TTC549 (cell line): ENCODE results near the gene ALDH16A1.
A peak's percentile ranks its signal among the peaks of the same experiment; 100 is the strongest.

Experiments
- FAIRE-seq: peaks from 2 replicates; lab custom pipeline; 2012; peaks lifted over from hg19 to GRCh38; lab: Jason Lieb, UNC

ALDH16A1 gene

DNA sequence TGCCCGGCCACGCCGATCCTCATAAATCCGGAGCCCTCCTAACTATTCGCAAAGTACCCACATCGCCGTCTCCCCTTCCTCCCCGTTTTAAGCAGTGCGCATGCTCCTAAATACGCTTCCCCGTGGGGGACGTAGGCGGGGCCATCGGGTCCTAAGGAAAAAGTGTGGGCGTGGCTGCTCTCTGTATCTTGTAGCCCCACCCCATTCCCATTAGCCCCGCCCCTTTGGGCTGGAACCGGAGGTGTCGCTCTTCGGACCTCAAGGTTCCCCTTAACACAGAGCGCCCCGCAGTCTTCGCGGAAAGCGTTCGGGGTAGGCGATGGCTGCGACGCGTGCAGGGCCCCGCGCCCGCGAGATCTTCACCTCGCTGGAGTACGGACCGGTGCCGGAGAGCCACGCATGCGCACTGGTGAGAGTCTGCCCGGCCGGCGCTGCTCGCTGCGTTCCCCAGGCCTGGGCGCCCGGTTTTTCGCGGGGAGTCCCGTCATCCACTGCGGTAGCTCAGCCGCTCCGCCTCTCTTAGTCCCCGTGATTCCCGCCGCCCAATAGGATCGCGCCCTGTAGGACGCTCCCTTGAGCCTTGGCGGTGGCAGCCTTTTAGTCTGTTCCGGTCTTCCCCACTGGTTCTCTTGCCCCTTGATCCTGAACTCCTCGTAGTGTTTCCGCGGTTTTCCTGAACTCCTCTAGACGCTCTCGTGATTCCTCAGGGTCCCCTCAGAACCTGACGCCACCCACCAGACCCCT lies at the start of gene ALDH16A1:
TSS of gene ALDH16A1 (plus strand) at position 213 of the 744 bp plus-strand sequence. CDS start at position 320, 107 bp downstream.
- peak; percentile 50 for FAIRE-seq

DNA sequence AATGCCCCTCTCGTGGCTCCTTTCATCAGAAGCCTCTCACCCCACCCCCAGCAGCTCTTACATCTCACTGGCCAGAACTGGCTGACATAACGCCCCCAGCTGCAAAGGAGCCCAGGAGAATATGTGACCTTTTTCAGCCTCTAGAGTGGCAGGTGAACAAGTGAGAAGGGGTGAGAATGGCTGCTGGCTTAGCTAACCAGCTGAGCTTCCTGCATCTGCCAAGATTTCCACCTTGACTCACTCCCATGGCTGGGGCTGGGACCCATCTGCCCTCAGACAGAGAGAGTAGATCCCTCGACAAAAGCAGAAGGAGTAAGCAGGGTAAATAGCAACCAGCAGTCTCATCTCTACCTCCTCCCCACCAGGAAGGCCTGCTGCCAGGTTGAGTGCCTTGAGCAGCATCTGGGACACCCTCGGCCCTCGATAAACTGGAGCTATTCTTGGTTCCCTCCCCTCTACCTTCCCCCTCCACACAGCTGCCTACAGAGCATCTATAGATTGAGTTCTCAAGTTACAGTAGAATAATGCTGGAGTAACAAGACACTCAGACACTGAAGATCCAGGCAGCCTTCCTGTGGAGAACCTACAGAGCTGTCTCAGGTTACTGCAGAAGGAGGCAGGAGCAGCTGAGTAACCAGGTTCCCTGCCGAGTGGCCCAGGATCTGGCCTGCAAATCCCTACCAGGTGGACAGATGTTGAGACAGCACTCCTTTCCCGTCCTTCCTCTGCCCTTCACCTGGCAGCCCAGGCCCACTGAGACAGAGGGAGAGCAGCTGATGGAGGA lies 49.4 kb upstream of the ALDH16A1 start:
- no peak for FAIRE-seq

DNA sequence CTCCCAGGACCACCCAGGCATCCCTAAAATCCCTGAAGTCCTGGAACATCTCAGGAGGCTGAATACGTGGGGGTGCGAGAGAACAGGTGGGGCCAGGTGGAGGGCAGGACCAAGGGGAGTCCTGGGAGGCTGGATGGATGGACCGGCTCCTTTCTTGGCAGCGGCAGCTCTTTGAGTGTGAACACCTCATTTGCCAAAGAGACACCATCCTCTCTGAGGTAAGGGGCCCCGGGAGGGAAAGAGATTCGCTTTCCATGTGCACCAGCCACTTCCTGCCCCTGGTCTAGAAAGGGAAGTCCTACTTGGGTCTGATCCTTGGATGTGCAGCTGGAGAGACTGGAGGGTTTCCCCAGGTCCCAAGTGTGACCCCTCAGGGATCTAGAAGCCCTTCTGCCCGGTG lies 45.9 kb upstream of the ALDH16A1 start:
- no peak for FAIRE-seq

DNA sequence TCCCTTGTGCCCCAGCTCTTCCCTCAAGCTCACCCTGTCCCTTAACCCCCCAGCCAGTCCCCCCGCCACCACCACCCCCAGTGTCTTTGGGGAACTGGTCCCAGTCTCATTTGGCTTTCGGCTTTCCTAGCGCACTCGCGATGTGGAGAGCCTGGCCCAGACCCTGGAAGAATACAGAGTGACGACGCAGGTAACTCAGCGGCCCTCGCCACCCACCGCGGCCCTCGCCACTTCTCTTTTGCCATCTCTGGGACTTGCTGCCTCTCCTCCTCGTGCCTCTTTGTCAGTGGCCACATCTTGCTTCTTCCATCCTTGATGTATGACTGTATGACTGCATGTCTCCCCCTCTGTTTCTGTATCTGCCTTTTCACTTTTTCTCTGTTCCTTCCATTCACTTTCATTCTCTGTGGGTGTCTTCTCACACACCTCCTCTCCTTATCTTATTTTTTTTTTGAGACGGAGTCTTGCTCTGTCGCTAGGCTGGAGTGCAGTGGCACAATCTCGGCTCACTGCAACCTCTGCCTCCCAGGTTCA lies 45.5 kb upstream of the ALDH16A1 start:
- no peak for FAIRE-seq

DNA sequence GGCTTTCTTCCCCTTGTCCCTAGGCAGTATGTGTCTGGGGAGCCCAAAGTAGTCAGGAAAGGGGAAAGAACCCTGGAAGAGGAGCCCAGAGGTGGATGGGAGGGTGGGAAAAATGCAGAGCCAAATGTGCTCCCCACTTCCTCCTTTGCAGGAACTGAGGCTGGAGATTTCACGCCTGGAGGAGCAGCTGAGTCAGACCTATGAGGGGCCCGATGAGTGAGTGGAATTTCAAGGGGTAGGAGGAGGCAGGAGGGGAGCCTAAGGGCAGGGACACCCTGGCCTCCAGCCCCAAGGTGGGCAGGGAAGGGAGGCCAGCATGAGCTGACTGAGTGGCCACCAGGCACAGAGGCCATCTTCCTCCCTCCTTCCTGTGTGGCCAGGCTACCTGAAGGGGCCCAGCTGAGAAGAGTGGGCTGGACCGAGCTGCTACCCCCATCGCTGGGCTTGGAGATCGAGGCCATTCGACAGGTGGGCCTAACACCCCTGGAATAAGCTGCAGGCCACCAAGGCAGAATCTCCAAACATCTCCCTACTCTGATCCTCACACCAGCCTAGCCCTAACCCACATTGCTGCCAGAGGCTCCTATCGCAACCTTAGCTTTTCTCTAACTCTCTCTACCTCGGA lies 44.1 kb upstream of the ALDH16A1 start:
- no peak for FAIRE-seq

DNA sequence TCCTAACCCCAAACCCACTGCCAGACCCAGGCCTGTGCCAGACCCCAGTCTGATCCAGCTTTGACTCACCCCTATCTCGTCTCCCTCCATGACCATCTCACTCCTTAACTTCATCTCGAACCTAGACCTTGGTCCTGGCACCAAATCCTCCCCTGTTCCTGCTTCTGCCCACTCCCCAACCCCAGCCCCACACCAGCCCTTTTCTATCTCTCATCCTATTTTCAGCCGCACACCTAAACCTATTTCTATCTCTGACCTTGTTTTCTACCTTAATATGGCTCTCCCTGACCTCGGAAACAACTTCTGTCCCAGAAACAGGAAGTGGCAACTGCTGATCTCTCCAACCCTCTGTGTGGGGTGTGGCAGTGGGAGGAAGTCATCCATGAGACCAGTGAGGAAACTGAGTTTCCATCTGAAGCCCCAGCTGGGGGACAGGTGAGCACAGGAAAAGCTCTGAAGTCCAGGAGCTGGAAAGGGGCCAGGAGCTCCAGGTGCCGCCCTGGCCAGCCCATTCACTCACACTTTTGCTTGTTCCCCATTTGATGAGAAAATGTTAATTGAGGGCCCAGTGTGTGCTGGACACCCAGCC lies 43.5 kb upstream of the ALDH16A1 start:
- no peak for FAIRE-seq

DNA sequence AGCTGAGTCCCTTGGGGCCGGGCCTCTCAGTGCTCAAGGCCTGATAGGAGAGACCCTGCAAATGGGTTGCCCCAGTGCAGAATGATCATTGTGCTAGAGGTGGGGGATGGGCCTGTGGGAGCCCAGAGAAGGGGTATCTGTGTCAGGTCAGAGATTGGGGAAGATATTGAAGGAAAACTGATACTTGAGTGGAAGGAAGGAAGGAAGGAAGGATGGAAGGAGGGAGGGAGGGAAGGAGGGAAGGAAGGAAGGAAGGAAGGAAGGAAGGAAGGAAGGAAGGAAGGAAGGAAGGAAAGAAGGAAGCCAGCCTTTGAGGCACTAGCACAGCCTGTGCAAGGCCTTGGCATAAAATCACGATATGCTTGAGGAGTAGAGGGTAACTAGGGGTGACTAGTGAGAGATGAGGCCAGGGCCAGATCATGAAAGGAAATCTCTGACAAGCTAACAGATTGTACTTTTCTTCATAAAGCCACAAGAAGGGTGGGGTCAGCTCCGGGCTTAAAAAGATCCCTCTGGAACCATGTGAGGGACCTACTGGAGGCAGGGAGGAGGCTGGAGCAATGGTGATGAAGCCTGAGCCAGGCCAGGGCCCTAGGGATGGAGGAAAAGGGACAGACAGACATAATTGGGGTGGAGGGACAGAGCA lies 41.2 kb upstream of the ALDH16A1 start:
- no peak for FAIRE-seq

DNA sequence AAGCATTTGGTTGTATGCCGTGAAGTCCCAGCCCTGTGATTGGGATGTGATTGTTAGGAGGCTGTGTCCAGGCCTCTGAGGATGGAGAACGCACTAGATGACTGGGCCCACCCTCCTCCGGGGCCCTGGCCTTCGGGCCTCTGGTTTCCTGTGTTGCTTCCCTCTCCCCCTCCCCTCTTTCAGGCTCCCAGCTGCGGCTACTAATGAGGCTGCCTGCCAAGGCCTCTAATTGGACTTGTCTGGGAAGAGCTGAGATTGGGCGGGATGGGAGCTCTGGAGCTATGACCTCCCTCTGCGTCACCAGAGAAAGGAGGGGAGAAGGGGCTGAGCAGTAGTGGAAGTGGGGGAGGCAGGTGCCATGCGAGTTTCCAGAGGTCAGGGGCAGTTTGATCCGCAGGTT lies 39.7 kb upstream of the ALDH16A1 start:
- FAIRE-seq = no peak

DNA sequence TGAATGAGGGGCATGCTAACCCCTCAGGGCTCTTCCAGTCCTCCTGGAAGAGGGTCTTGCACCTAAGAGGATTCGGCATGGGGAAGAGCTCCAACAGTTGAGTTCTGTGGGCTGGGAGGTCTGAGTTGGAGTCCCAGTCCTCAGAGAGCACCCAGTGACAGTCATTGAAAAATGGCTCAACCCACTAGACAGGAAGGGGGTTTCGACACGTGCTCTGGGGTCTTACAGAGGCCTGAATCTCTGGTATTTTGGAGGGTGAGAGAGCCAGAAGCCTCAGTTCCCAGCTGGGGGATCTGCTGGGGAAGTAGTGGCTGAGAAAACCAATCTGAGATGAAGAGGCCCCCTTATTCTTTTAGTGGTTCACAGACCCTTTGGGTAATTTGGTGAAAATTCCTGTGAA lies 38.8 kb upstream of the ALDH16A1 start:
- no peak for FAIRE-seq

DNA sequence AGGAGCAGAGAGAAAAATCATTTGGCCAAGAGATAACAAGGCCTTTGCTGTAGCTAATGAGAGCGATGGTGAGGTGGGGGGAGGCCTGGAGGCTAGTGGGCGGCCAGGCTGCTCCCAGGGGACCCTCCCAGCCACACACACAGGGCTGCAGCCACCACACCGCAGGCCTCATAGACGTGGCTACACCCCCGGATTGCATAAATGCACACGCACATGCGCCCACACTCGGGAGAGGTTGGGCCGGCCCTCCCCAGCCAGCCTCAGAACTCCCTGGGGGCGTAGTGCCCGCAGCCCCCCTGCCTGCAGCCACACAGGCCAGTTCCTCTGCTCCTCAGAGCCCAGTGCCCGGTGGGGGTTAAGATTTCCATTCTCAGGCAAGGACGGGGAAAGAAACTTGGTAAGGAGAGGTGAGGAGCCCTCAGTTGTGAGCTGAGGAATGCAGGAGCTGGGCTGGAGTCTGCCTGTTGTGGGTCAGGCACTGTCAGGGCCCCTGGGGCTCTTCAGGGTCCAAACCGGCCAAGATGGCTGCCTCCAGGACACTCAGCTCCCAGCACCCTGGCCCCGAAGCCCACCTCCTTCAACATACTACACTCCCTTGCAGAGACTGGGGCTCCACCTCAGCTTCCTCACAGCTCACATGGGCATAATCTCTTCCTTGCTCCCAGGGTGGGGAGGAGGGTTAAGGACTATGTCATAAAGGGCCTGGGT lies 37.8 kb upstream of the ALDH16A1 start:
- no peak for FAIRE-seq

DNA sequence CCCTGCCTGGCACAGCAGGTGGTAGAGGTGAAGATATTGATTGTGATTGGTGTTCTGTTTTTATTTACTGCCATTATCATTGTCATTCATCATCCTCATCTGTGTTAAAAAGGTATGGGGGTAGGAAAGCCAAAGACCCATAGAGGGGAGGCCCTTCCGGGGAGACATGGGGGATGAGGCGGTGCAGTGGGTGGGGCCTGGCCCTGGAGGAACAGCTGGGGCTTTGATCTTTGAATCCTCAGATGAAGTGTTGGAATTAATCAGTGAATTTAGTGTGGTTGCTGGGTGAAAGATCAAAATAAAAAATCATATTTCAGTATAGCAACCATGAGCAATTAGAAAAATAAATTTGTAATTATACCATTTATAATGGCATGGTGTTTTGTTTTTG lies 37.2 kb upstream of the ALDH16A1 start:
- FAIRE-seq = no peak

DNA sequence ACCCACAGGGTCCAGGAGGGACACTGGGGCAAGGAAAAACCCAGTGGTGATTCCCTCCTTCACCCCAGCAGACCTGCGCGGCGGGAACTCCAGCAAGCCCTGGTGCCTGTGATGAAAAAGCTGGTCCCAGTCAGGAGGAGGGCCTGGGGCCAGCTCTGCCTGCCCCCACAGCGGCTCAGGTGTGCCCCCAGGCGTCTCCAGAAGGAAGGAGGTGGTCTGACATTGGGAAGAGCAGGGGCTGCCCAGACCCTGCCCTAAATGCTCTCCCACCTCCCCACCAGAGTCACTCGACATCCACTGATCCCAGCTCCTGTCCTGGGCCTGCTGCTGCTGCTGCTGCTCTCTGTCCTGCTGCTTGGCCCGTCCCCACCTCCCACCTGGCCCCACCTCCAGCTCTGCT lies 35.9 kb upstream of the ALDH16A1 start:
- FAIRE-seq = no peak

DNA sequence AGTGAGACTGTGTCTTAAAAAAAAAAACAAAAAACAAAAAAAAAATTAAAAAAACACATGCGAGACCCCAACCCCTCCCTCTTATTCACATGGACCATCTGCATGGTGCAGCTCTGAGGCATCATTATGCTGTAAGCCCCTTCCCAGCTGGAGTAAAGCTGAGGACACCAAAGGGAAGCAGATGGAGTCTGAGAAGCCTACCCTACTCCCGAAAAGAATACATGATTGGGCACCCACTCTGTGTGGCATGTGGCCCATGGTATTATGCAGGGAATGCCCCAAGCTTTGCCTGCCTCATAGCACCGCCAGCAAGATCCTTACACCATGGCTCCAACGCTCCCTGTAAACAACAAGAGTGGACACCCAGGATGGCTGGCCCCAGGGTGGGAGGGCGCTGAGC lies 34.5 kb upstream of the ALDH16A1 start:
- FAIRE-seq = no peak

DNA sequence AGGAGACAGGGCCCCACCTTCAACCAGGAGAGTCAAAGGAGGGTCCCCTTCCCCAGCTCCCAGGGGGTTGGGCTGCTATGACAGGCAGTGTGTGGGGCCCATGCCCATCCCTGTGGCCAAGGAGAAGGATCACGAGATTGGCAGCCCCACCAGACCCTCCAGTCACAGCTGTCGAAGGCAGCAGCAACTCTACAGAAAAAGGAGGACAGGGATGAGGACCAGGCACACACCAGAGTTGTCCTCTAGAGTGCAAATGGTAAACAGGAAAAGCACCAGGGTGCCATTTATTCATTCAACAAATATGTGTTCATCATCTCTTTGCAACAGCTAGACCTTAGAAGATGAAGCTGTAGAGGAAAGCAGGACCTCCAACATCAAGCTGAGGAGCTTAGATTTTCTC lies 33.9 kb upstream of the ALDH16A1 start:
- FAIRE-seq = no peak

DNA sequence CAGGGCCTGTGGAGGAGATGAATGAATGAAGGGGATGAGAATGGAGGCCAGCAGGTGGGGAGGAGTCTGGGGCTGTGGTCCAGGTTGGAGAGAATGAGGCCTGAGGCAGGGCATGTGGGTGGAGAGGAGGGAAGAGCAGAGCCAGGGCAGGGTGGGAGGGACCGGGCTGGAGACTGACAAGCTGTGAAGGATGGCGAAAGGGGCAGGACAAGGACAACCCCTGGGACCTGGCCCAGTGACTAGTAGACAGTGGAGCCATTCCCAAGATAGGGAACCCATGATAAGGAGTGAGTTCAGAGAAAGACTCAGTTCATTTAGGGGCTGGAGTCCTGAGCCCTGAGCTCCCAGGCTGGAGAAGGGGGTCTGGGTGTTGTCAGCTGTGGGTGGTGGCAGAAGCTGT lies 32.8 kb upstream of the ALDH16A1 start:
- no peak for FAIRE-seq

DNA sequence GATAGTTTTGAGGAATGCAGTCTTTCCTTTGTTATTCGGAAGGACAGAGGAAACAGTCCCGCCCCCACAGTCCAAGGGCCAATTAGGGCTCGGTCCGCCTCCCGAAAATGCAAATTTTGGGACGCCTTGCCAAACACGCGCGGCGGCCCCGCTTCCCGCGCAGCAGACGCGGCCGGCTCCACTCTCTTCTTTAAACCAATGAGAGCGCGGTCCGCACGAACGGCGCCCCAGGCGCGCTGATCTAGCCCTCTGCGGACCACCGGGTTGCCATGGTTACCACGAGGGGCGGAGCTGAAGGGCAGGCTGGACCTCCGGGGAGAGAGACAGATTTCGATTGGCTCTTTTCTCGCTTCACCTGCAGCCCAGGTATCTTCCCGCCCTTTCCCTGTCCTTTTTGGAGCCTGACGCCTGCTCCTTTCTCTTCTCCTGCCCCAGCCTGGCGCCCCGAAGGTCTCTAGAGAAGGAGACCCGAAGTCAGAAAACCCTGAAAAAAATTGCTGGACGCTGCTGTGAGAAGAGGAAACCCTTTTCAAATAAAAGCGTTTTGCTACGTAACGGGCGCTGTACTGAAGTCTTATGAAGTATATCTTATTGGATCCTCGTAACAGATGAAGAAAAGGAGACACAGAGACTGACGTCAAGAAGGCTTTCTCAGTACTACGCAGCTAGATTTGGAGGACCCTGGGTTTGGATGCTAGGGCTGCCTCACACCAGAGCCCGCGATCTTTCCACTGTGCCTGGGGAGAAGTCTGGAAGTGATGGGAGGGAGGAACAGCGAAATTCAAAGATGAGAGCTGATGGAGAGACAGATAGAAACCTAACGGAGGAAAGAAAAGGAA lies 31.8 kb upstream of the ALDH16A1 start:
- FAIRE-seq = peak; percentile 81

DNA sequence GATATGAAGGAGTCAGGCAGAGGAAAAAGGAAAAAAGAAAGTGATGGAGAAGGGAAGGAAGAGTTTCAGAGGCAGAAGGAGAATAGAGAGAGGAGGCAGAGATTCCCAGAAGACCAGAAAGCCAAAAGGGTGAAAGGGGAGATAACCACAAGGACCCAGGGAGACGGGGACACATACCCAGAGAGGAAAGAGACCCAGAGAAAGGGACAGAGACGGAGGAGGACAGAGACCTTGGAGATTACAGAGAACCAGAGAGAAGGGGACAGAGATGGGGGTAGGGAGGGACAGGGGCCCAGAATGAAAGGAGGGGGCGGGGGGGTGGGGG lies 31.2 kb upstream of the ALDH16A1 start:
- no peak for FAIRE-seq

DNA sequence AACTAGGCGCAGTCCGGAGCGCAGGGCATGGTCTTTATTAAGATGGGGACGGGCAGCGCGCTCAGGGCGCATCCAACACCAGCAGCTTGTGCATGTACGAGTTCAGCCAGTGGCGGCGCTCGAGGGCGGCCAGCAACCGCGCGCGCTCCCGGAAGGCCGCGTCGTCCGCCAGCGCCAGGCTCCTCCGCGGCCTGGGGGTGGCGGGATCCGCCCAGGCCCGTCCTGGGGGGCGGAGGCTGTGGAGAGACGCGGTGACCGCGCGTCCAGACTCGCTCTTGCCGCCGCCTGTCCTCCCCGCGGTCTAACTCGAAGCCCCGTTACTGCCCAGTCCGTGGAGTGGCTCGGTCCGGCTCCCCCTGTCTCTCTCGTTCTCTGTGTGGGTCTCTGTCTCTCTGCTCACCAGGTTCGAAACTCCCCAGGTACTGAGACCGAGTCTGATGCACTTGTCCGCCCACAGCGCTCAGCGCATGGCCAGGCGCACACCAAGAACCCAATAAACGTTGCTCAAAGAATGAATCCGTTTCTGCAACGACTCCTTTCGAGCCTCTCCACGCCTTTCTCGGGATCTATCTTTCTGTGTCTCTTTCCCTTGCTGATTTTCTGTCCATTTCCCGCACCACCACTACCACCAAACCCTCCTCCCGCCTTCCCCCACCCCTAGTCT lies 30.5 kb upstream of the ALDH16A1 start:
- FAIRE-seq = no peak

DNA sequence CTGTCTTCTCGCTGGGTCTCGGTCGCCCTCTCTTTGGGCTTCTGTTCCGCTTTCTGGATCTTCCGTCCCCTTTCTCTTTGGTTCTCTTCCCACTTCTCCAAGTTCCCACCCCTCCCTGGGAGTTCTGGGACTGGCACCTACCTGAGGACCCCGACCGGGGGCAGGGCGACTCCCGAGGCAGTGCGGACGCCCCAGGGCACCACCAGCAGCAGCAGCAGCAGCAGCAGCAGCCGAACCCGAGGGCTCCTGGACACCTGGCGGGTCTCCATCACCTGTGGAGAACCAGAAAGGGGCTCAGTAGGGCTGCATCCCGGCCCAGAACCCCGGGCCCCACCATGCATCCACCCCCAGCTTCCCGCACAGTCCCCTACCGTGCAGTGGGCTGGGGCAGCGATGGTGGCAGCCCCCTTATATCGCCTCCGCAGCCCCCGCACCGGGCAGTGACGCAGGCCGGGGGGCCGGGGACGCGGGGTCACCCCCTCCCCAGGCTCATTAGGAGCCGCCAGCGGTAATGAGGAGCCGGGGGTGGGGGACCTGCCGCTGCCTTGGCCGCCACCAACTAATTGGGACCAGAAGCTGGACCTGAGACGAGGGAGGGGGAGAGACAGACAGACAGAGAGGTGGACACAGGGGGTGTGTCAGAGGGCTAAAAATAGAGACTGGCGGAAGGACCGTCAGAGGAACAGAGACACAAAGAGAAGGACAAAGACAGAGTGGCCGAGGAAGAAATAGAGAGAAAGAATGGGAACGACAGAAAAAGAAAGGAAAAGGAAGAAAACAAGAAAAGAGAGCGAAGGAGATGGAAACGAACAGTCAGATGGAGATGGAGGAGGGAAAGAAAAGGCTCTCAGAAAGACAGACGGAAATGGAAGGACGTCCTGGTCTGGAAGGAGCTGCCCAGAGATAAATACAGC lies 29.7 kb upstream of the ALDH16A1 start, which contains the start of gene PTH2:
TSS of gene PTH2 (minus strand) at position 371 of the 914 bp plus-strand sequence. CDS start at position 269, 102 bp downstream.
- FAIRE-seq = no peak
